Esophagus muscularis mucosa (tissue), 4 donors: ENCODE results near the gene UCN2.

Experiments
- CTCF ChIP-seq, 3 experiments: fragments of 200-600 bp in 2 of 3; fragments of 450-650 bp in 1 of 3; sonication (generic) in 2 of 3; IDR thresholded peaks; one replicate each; pipeline ENCODE4 v1.5.1; 2017 to 2019; ENCODE audit warnings: antibody characterized with exemption in 3 of 3, mild to moderate bottlenecking in 2 of 3, moderate library complexity in 1 of 3
- EP300 ChIP-seq: sonication (generic); formaldehyde crosslinking; IDR thresholded peaks from one replicate; pipeline ENCODE4 v1.6.1; 2017; ENCODE audit warnings: antibody characterized with exemption
- POLR2A ChIP-seq: fragments of 450-650 bp; IDR thresholded peaks from one replicate; pipeline ENCODE4 v1.6.1; 2017; ENCODE audit warnings: antibody characterized with exemption, moderate library complexity, mild to moderate bottlenecking, low read depth

- peak; percentile 71 to 92 (median 86) for TF ChIP-seq CTCF (IDR thresholded peaks at IDR 0.05)
- TF ChIP-seq POLR2A = peak; percentile 77
- TF ChIP-seq EP300 = no peak
Observed at GRCh38 chr3:48609088-48610005, 45.8 kb upstream of the UCN2 start, which contains the start of gene UQCRC1.
